Measurements from ENCODE around the gene RNPEP. TPM values are rescaled to one million over a fixed set of nuclear protein-coding genes. Genes with fewer than 3 reads are reported as not detected.

The RNPEP gene
- polyA plus RNA-seq, 3 donors, result 22.3 to 49.8 (median 29.6) TPM

DNA sequence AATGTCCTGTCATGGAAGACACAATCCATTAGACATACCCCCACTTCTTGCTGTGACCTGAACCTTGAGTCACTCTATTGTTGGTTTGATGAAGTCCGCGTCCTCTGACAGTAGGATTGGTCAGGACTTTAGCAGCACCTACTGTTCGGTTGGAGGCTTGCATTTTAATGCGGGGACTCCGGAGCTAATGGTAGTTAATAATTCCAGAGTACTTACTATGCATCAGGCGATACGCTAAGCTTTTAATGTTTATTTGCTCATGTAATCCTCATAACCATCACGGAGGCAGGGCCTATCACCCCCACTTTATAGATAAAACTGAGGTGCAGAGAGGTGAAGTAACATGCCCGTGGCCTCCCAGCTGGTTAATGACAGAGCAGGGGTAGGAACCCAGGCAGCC, 20.1 kb downstream of the RNPEP start:
- 78 to 88% (median 78%) methylated on average over 9 of the region's 9 CpGs for WGBS, 3 donors
- no peak overlapping the region for H3K27ac ChIP-seq (ENCODE audit: low read depth, low read length)

- WGBS, 3 donors, result 73 to 82% (median 74%) methylated on average over 9 of the region's 9 CpGs
- H3K27ac ChIP-seq (ENCODE audit: low read depth, low read length), result no peak overlapping the region
Measured at GRCh38 chr1:202004711-202005110, 22.3 kb downstream of the RNPEP start.

- H3K27ac ChIP-seq (ENCODE audit: low read depth, low read length), result no peak overlapping the region
- WGBS, 3 donors, result 66 to 84% (median 74%) methylated on average over 2 of the region's 2 CpGs
Measured at GRCh38 chr1:202005958-202006357, 23.5 kb downstream of the RNPEP start.

DNA sequence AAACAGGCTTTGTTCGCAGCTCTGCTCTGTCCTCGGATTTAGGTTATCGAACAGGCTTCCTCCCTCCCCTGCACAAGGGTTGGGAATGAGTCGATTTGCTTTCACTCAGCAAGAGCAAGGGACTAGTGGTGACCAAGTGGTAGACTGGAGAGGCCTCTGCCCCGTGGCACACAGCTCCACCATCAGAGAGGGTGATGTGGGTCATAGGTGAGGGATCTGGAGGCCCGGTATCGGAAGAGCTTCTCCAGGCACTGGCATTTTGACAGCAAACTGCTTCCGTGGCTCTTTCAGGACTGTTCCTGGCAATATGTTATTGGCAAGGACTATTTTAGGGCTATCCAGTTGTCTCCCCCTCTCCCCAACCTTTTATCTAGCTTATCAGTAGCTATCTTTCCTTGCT, 24.9 kb downstream of the RNPEP start:
- 49 to 65% (median 62%) methylated on average over 8 of the region's 8 CpGs for WGBS, 3 donors

GRCh38 chr1:202007805-202008489, 25.5 kb downstream of the RNPEP start:
- H3K27ac ChIP-seq (ENCODE audit: low read depth, low read length), result no peak overlapping the region
- 35 to 67% (median 66%) methylated on average over 10 to 11 of the region's 11 CpGs for WGBS, 3 donors

More for the DNA sequence above, 24.9 kb downstream of the RNPEP start:
- no peak overlapping the region for H3K27ac ChIP-seq (ENCODE audit: low read depth, low read length)

GRCh38 chr1:202009326-202010179, 27.1 kb downstream of the RNPEP start:
- 14 to 25% (median 24%) methylated on average over 11 of the region's 11 CpGs for WGBS, 3 donors
- no peak overlapping the region for H3K27ac ChIP-seq (ENCODE audit: low read depth, low read length)

DNA sequence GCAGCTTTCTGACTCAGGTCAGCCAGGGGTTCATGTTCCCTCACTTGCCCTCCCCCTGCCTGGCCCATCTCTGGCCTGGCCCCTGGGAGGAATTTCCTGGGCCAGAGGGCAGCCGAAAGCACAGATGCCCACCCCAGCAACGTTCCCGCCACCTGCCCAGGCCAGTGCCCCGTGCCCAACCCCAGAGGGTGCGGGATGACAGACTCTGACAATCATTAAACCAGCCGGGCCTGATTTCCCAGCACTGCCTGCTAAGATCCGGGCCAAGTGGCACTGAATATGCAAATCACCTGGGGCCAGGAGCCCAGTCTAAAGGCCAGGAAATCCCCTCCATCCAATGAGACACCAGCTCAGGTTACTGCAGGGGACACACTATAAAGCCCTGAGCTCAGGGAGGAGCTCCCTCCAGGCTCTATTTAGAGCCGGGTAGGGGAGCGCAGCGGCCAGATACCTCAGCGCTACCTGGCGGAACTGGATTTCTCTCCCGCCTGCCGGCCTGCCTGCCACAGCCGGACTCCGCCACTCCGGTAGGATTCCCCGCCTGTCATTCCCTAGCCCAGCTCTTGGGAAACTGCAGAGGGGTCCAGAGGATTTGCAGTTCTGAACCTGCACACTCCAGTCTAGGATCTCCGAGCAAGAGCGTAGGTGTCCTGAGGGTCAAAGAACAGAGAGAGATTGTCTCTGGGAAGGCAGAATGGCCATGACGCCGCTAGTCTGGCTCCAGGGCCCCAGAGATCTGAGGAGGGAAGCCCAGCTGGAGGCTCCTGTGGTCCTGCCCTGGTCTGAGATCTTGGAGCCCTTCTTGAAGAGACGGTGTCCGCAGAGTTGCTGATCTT, 27.9 kb downstream of the RNPEP start, which contains the start of gene ELF3:
Gene ELF3 (plus strand): TSS at position 408 of the 836 bp plus-strand sequence. CDS start 550 bp downstream, outside the sequence.
- no peak within 1 kb of the TSS for H3K27ac ChIP-seq (ENCODE audit: low read depth, low read length)

GRCh38 chr1:202011994-202012393, 29.5 kb downstream of the RNPEP start:
- H3K27ac ChIP-seq (ENCODE audit: low read depth, low read length), result no peak overlapping the region
- 37 to 94% (median 82%) methylated on average over 11 of the region's 11 CpGs for WGBS, 3 donors

More for the DNA sequence above, 27.9 kb downstream of the RNPEP start, which contains the start of gene ELF3:
- WGBS, 3 donors, result 34 to 87% (median 83%) methylated on average over 24 of the region's 24 CpGs

- 53 to 83% (median 78%) methylated on average over 31 to 35 of the region's 35 CpGs for WGBS, 3 donors
- H3K27ac ChIP-seq (ENCODE audit: low read depth, low read length), result no peak overlapping the region
Measured at GRCh38 chr1:202012544-202013478, 30.4 kb downstream of the RNPEP start.

DNA sequence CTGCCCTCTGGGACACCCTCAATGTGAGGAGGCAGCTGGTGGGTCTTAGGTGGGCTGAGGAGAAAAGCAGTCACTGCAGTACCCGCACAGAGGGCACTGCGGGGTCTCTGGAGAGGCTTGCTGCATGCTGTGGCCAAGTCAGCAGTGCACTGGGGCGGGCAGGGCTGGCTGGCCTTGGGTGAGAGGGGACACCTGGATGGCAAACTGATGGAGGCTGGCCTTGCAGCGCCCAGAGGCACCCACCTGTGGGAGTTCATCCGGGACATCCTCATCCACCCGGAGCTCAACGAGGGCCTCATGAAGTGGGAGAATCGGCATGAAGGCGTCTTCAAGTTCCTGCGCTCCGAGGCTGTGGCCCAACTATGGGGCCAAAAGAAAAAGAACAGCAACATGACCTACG, 31.2 kb downstream of the RNPEP start:
- no peak overlapping the region for H3K27ac ChIP-seq (ENCODE audit: low read depth, low read length)
- 66 to 95% (median 83%) methylated on average over 12 of the region's 12 CpGs for WGBS, 3 donors

DNA sequence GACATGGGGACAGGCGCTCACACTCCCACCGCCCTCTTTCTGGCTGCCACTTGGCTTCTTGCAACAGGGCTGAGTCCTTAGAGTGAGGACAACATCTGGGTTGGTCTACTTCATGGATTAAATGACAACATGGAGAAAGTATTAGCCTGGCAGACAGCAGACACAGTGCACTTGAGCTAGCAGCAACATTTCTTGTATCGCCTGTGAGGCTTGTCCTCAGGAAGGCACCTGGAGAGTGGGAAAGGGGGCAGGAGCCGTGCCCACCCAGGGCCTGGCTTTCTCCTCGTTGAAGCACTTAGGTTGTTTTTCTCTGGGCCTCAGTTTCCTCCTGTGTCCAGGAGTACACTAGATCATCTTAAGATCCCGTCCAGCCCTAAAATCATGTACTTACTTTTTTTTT, 31.6 kb downstream of the RNPEP start:
- H3K27ac ChIP-seq (ENCODE audit: low read depth, low read length), result no peak overlapping the region
- WGBS, 3 donors, result 85 to 92% (median 90%) methylated on average over 6 of the region's 6 CpGs

GRCh38 chr1:202014915-202015661, 32.6 kb downstream of the RNPEP start:
- no peak overlapping the region for H3K27ac ChIP-seq (ENCODE audit: low read depth, low read length)
- WGBS, 3 donors, result 53 to 90% (median 81%) methylated on average over 17 of the region's 17 CpGs

GRCh38 chr1:202015662-202015937, 33.2 kb downstream of the RNPEP start:
- 45 to 85% (median 81%) methylated on average over 3 of the region's 3 CpGs for WGBS, 3 donors
- H3K27ac ChIP-seq (ENCODE audit: low read depth, low read length), result no peak overlapping the region

DNA sequence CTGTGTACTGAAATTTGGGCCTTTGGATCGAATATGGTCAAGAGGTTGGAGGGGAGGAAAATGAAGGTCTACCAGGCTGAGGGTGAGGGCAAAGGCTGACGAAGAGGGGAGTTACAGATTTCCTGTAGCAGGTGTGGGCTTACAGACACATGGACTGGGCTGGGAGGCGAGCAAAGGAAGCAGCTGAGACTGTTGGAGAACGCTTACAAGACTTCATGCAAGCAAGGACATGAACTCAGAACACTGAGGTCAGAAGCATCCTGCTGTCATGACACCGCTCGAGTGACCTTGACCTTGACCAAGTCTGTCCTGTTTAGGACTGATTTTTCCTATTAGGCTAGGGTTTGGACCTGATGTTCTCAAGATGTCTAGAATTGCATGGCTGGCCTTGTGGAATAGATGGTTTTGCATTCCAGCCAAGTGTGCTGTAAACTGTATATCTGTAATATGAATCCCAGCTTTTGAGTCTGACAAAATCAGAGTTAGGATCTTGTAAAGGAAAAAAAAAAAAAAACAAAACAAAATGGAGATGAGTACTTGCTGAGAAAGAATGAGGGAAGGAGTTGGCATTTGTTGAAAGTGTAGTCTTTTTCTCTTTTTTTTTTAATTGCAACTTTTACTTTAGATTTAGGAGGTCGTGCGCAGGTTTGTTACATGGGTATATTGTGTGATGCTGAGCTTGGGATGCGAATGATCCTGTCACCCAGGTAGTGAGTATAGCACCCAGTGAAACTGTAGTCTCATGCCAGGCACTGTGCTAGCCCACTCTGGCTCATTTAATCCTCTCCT, 33.8 kb downstream of the RNPEP start:
- WGBS, 3 donors, result 67 to 83% (median 82%) methylated on average over 9 of the region's 9 CpGs
- no peak overlapping the region for H3K27ac ChIP-seq (ENCODE audit: low read depth, low read length)

DNA sequence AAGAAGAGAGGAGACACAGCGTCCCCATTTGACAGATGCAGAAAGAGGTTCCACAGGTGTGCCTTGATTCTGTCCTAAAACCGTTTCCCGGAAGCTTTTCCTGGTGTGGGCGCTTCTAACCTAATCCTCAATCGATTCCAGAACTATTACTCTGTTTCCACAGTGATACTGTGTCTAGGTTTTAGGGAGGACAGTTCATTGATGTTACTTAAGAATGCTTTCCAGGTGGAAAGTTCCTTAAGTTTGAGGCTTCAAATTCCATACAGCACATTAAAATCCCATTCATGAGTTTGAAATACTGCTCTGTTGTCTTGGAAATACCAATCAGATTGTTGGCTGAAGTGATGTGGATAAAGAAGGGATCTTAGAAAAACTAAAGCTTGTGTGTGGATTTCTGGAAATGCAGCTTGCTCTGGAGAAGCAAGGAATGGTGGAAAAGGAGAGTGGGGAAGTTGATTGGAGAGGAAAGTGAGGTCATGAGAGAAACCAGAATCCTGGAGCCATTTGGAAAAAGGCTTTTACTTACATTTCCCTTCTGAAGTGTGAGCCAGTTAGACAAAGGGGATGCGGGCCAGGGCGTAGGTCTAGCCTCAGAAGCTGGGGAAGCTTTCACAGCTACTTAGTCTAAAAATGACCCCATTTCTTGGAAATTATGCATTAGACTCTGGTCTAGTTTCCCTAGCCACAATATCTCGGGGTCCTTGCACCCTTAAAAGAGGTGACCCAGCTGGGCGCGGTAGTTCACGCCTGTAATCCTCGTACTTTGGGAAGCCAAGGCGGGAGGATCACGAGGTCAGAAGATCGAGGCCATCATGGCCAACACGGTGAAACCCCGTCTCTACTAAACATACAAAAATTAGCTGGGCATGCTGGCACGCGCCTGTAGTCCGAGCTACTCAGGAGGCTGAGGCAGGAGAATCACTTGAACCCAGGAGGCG, 34.6 kb downstream of the RNPEP start:
- 81 to 90% (median 90%) methylated on average over 21 of the region's 21 CpGs for WGBS, 3 donors
- no peak overlapping the region for H3K27ac ChIP-seq (ENCODE audit: low read depth, low read length)
